AG10803 (cell line): Measurements from ENCODE around the gene ODR4.

Experiments
- DNase-seq: peaks from one replicate; pipeline ENCODE4 v3.0.0; 2010; ENCODE audit warnings: low read depth
- H3K4me3 ChIP-seq: 2 replicates; pipeline ENCODE4 v1.5.1; 2011; ENCODE audit warnings: mild to moderate bottlenecking, low read length, control low read depth
- CTCF ChIP-seq: conservative IDR thresholded peaks from 2 replicates; pipeline ENCODE4 v1.5.1; 2011; ENCODE audit warnings: mild to moderate bottlenecking, low read length, control low read depth, inconsistent platforms

ODR4 gene

GRCh38 chr1:186465946-186466345 is 90.3 kb downstream of the ODR4 start:
- no peak for TF ChIP-seq CTCF
- peak; percentile 50 for DNase-seq
- H3K4me3 ChIP-seq = no peak overlapping the region
